ENCODE measurements around the gene ARID3C.

The ARID3C gene, protein sequence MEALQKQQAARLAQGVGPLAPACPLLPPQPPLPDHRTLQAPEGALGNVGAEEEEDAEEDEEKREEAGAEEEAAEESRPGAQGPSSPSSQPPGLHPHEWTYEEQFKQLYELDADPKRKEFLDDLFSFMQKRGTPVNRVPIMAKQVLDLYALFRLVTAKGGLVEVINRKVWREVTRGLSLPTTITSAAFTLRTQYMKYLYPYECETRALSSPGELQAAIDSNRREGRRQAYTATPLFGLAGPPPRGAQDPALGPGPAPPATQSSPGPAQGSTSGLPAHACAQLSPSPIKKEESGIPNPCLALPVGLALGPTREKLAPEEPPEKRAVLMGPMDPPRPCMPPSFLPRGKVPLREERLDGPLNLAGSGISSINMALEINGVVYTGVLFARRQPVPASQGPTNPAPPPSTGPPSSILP

GRCh38 chr9:34628656-34629490 lies at the start of gene ARID3C:
TSS of gene ARID3C (minus strand) at chr9:34629066. CDS start at chr9:34628014, 1,052 bp downstream.
- in situ Hi-C loops (cut with MboI; ENCODE audit: low sequenced_read_pairs): no loop called here

DNA sequence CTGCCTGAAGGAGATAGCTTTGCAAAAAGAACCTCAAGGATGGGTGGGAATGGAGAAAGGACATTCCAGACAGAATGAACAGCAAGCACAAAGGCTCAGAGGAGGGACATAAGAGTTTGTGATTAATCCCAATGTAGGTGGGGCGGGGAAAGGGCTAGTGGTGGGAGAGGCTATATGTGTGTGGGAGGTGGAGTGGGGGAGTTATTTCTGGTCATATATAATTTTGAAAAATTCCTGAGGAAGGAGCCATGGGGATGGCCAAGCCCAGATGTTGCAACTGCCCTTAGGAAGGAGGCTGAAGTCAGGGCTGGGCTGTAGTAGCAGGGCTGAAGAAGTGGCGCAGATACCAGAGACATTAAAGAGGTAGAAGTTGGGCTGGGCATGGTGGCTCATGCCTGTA lies 47.0 kb upstream of the ARID3C start:
- in situ Hi-C loops (cut with MboI; ENCODE audit: low sequenced_read_pairs): no loop called here

DNA sequence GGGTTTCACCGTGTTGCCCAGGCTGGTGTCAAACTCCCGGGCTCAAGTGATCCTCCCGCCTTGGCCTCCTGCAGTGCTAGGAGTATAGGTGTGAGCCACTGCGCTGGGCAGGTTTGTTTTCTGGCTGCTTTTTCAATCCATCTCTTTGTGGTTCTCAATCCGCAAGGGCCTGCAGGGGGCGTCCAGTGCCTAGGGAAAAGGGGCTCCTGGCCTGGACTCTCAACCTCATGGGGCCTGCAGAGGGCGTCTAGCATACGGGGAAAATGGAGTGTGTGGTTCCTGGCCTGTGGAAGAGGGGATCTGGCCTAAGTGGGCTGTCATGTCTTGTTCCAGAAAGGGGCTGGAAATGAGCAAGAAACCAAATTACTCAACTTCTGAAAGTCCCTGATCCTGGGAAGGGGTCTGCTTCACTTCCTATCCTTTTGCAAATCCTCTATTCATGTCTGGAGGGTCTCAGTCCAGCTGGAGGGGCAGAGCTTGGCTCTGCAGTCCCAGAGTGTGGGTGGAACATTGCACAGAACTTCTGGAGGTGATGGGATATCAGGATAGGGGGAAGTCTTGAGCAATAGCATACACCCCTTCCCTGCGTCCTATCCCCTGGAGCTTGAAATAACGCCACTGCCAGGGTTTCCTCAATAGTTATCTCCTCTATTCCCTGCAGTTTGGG lies 46.3 kb upstream of the ARID3C start:
- in situ Hi-C loops (cut with MboI; ENCODE audit: low sequenced_read_pairs): no loop called here

GRCh38 chr9:34674440-34674839 lies 45.6 kb upstream of the ARID3C start:
- in situ Hi-C loops (cut with MboI; ENCODE audit: low sequenced_read_pairs): no loop called here

DNA sequence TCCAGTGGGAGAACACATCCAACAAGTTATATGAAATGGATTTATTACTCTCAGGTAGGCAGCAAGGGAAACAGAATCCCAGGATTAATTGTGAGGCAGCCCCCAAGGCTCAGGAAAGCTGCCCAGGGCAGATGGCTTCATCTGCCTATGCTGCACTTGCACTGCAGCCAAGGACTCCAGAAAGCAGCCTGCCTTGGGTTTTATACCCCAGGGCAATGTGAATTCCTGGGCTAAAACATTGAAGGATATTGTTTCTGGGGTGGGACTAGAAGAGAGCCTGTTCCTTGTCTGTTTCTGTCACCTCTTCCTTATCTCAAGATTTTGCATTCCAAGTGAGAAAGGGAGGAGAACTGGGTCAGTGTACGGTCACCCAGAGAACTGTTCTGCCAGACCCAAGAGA lies 42.4 kb upstream of the ARID3C start:
- in situ Hi-C loops (cut with MboI; ENCODE audit: low sequenced_read_pairs): no loop called here

GRCh38 chr9:34669809-34670562 lies 41.1 kb upstream of the ARID3C start:
- in situ Hi-C loops (cut with MboI; ENCODE audit: low sequenced_read_pairs): loop anchor here (10.0 kb wide), 1 partner anchor 65 kb away; no protein-coding TSS in a partner anchor

DNA sequence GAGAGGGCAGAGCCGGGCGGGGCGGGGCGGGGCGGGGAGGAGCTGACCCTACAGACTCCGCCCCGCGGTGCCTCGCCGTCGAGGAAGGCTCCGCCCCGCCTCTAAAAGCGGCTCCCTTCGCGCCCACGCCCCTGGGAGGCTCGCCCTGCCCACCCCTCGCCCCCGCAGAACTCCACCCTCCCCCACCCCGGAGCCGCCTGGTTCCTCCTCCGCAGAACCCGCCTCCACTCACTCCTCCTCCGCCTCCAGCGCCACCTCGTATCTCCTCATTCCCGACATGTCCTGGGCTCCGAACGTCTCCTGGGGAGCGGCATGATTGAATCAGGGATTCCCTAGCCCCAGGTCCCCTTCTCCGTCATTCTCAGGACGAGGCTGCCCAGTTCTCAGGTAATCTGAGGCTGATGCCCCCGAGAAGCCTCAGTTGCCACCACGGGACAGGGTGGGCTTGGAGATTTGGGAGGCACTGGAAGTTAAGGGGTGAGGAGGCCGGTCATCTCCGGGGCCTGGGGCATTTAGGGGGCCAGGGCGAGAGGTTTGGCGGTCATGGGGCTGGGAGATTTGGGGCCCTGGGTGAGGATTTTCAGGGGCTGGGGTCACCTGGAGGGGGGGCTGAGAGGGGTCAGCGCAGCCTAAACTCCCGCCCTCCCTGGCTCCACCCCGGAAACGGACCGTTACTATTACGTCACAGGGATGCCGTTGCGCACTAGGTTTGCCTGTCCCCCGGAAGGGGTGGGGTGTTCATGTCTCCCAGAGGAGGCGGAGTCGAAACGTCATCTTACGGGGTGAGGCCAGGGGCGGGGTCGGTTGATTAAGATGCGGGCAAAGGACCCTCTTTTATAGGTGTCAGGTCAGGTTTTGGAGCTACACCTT lies 36.8 kb upstream of the ARID3C start:
- in situ Hi-C loops (cut with MboI; ENCODE audit: low sequenced_read_pairs): loop anchor here (10.0 kb wide), 1 partner anchor 61 kb away; no protein-coding TSS in a partner anchor

DNA sequence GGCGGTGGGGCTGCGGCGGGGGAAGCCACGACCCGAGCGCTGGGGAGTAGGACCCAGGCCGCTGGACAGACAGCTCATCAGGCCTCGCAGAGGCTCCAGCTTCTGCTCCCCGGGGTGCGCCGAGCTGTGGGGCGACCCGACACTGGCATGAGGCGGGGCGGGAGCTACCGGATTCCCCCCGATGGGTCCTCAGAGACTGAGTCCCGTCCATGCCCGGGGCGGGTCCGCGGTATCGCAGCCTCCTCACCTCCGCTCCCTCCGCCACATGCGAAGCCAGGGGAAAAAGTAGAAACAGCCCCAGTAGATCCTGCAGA lies 36.2 kb upstream of the ARID3C start:
- in situ Hi-C loops (cut with MboI; ENCODE audit: low sequenced_read_pairs): loop anchor here (10.0 kb wide), 1 partner anchor 60 kb away; no protein-coding TSS in a partner anchor

DNA sequence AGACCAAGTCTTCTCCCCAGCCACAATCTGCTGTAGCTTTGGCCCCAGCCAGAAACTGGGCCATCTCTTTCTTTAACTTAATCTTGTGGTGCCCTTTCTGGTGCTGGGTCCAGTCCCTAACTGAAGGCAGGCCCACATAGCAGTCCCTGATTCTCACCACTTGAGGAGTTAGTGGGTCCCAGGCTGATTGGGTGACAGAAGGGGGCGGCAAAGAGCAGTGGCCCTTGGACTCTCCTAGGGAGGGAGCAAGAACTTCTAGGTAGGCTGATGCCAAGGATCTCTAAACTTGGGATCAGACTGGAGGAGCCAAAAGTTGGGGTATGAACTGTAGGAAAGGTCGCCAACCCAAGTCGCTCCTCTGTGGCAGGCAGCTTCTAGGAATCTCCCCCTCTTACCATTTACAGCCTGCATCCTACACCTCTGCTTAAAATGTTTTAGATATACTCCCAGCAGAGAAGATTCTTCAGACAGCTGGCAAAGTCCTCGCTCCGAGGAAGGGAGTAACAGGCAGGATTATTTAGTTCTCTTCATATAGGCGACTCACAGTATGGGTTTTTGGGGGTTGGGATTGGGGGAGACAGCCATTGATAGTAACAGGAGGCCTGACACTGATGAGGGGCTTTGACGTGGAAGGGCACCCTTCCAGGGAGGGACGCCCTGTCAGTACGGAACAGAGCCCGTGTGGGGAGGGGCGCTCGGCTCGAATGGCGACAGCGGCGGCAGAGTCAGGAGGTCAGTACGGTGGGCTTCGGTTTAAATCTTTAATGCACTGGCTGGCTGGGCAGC lies 35.6 kb upstream of the ARID3C start:
- in situ Hi-C loops (cut with MboI; ENCODE audit: low sequenced_read_pairs): loop anchor here (10.0 kb wide), 1 partner anchor 60 kb away; no protein-coding TSS in a partner anchor

DNA sequence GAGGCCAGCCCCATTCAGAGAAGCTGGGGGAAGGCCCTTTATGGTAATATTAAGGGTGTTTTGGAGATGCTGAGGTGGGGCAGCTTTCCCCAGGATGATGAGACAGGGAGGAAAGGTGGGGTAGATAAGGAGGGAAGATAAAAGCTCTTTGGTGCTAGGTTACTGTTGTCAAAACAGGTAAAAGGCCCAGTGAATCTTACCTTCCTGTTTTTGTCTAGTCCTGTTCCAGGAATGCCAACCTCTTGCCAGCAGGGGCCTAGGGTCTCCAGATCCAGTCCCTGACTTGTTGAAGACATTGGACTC lies 34.4 kb upstream of the ARID3C start:
- in situ Hi-C loops (cut with MboI; ENCODE audit: low sequenced_read_pairs): loop anchor here (10.0 kb wide), 1 partner anchor 58 kb away; no protein-coding TSS in a partner anchor

DNA sequence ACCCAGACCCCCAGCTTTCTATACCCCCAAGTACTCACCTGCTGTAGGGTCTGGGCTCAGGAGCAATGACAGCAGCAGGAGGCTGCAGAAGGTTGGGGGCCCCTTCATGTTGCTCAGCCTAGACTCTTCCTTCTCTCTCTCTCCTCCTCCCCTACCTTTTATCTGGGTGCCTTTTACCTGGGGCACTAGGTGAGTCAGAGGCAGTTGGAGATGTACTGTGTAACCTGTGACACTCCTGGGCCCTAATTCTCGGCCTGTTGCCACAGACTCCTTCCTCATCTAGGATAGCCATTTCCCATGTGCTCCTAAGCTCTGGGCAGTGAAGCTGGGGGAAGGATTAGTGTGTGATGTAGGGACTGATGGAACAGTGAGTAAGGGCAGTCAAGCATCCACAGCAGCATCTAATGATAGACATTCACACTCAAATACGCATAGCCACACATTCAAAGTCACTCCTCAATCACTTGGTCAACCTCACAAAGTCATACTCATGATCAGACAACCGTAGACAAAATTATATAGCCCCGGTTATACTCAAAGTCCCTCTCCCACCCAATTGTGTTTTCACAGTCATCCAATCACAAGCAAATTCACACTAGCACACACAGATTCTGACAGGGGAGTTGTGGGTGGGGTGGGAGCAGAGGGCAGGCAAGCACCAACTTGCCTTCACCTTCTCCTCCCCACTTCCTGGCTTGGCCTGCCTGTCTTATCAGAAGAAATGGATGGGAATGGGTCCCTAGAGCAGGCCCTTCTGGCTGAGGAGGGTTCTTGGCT lies 33.8 kb upstream of the ARID3C start, which contains the start of gene CCL27:
Gene CCL27, minus strand, starts transcription at position 132 of the 777 bp plus-strand sequence. Its CDS starts 24 bp downstream, at position 108.
- in situ Hi-C loops (cut with MboI; ENCODE audit: low sequenced_read_pairs): loop anchor here (10.0 kb wide), 1 partner anchor 58 kb away; no protein-coding TSS in a partner anchor

GRCh38 chr9:34659592-34660253 lies 30.9 kb upstream of the ARID3C start:
- in situ Hi-C loops (cut with MboI; ENCODE audit: low sequenced_read_pairs): loop anchor here (10.0 kb wide), 1 partner anchor 55 kb away; no protein-coding TSS in a partner anchor

DNA sequence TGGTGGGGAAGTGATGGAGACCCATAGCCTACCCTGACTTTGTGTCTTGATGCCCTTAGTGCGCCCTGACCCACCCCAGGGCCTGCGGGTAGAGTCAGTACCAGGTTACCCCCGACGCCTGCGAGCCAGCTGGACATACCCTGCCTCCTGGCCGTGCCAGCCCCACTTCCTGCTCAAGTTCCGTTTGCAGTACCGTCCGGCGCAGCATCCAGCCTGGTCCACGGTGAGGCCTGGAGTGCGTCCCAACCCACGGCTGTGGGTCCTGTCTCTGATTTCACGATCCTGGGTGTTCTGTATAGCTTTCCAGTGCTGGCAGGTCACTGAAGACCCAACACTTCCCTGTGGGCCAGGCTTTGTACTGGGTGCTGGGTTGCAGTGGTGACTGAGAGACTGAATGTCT lies 29.6 kb upstream of the ARID3C start:
- in situ Hi-C loops (cut with MboI; ENCODE audit: low sequenced_read_pairs): no loop called here

DNA sequence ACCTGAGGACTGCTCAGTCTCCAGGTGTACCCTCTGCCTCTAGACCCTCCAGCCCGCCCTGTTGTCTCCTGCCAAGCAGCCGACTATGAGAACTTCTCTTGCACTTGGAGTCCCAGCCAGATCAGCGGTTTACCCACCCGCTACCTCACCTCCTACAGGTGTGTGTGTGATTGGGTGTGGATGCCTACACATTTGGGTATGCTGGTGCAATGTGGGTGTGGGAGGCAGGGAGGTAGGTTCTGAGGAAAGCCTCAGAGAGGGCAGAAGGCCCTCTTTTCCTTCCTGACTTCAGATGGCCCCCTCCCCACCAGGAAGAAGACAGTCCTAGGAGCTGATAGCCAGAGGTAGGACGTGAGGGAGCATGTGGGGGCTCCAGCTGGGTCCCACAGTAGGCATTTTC lies 28.1 kb upstream of the ARID3C start:
- in situ Hi-C loops (cut with MboI; ENCODE audit: low sequenced_read_pairs): no loop called here

- in situ Hi-C loops (cut with MboI; ENCODE audit: low sequenced_read_pairs): no loop called here
These were observed 26.5 kb upstream of the ARID3C start for GRCh38 chr9:34655394-34655793.

DNA sequence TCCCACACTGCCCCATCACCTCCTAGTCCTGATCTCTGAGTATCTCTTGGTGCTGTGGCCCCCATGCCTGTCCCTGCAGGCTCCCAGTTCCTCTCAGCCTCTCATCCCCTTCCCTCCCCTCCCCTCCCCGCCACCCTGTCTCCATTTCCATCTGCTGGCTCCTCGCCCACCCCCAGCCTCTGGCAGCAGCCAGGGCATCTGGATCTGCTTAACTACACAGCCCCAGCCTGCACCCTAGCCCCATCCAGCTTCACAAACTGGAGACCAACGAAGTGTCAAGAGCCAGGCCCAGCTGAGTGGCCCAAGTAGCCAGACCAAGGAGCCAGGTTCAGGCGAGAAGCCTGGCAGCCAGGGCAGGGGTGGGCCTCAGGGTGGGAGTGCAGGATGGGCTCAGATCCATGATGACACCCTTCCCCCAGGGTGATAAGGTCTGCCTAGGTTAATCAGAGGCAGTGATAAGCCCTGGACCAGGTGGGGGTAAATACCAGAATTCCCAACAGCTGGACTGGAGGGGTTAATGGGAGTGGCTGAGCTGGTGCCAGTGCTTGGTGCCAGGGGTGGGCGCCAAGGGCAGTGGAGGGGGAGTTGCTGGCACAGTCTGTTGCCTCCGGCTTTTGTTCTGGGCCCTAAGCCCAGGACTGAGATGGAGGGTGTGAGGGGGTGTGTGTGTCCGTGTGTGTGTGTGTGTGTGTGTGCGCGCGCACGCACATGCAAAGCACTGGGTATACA lies 25.6 kb upstream of the ARID3C start:
- in situ Hi-C loops (cut with MboI; ENCODE audit: low sequenced_read_pairs): no loop called here
